GM18499 (cell line): Measurements from ENCODE around the gene PSMB5.
"Not testable (repeated sequence)": the region's sequence is repeated elsewhere in the genome, so short reads cannot be mapped to it uniquely, and the experiment has no call there.

Experiments
- ATAC-seq: cut with Tn5 transposase; IDR thresholded peaks from one replicate; pipeline ENCODE4 v1.9.1; 2021; ENCODE audit warnings: moderate number of reproducible peaks; ENCODE audit not compliant: insufficient read depth, unreplicated experiment

PSMB5 gene

DNA sequence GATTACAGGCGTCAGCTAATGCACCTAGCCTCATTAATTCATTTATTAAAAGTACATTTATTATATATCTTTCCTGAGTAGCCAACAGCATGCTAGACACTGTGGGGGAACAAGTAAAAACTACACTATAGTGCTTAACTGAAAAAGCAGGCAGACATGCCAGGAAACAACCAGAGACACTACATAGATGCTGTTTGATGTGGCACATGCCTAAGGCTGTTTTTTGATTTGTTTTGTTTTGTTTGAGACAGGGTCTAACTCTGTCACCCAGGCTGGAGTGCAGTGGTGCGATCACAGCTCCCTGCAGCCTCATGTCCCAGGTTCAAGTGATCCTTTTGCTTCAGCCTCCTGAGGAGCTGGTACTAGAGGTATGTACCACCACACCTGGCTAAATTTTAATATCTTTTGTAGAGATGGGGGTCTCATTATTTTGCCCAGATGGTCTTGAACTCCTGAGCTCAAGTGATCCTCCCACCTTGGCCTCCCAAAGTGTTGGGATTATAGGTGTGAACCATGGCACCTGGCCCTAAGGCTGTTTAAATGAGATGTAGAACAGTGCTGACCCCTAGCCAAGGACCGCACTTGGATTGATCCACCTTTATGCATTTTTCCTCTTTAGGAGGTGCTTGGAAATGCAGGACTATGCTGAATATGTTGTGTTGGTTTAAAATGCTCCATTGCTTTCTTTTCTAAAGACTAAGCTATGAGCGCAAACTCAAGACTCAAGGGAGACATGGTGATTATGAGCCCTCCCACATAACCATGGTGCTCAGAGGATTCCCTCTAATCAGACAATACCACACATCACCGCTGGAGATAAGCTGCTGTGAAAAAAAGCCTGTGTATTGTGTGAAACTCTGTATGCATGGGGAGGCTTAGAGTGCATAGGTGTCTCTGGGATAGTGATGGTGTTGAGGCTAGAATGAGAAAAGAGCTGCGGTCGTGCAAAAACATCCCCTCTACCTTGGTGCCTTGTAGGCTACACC lies 14.3 kb downstream of the PSMB5 start:
- no peak for ATAC-seq

DNA sequence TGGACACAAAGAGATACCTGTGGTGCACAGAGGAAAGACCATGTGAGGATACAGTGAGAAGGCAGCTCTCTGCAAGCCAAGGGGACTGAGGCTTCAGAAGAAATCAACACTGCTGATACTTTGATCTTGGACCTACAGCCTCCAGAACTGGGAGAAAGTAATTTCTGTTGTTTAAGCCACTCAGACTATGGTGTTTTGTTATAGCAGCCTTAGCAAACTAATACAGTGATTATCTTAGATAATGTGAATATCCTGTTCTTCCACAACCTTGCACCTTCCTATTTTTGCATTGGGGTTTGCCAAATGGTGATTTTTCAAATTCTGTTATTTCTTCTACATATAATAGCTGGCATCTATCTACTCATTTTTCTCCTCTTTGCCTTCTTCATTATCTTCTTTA lies 16.6 kb downstream of the PSMB5 start:
- ATAC-seq, result no peak

DNA sequence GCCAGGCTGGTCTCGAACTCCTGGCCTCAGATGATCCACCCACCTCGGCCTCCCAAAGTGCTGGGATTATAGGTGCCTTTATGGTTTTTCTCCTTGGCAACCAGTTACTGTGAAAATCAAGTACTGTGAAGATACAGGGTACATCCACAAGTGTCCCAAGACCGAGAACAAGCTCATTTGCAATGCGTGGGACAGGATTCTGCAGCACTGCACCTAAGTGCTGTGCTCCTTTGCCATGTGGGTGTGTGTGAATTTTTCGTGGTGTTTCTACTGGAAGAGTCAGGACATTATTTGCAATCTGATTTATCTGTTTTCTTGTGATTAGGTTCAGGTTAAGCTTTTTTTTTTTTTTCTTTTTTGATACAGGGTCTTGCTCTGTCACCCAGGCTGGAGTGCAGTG lies 17.6 kb downstream of the PSMB5 start:
- no peak for ATAC-seq

DNA sequence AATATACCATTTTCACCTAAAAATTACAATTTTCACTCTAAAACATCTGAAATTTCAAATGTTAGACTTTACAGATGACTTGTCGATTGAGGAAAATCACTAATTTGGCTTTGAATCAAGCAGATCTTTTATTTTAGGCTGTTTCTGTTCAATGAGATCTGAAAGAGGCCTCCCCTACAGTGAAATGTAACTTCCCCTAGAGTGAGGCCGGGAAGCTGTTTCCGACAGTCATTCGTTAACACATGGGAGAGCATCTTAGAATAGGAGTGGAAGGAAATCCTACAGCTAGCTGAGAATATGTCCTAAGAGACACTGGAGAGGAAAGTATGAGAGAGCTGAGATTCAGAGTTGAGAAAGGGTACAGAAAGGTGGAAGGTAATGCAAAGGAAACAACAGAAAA lies 19.1 kb downstream of the PSMB5 start:
- no peak for ATAC-seq

DNA sequence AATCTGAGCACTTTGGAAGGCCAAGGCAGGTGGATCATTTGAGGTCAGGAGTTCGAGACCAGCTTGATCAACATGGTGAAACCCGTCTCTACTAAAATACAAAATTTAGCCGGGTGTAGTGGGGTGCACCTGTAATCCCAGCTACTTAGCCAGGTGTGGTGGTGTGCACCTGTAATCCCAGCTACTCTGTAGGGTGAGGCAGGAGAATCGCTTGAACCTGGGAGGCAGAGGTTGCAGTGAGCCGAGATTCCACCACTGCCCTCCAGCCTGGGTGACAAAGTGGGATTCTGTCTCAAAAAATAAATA lies 21.0 kb downstream of the PSMB5 start:
- ATAC-seq, result not testable (repeated sequence)

DNA sequence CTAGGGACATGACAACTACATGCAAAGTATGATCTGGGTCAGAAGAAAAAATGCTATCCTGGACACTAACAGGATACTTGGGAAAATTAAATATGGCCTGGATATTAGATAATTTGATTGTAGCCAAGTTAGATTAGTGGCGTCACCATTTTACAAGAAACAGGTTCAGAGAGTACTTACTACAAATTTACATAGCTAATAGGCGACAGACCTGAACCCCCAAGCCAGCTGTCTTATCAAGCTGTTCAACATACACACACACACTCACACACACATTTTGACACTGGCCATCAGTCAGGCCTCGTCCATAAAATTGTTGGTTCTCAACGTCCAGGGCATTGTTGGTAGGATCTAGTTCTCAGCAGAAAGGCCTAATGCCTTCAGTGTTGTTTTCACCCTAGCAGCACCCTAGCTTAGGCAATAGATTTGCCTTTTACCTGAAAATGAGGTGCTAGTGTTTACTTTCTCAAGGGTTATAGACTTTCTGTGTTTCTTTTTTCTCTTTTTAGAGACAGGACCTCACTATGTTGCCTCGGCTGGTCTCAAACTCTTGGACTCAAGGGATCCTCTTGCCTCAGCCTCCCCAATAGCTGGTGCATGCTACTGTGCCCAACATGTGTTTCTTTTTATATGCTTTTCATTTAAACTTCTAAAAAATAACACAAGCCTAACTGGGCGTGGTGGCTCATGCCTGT lies 21.5 kb downstream of the PSMB5 start:
- ATAC-seq, result no peak

DNA sequence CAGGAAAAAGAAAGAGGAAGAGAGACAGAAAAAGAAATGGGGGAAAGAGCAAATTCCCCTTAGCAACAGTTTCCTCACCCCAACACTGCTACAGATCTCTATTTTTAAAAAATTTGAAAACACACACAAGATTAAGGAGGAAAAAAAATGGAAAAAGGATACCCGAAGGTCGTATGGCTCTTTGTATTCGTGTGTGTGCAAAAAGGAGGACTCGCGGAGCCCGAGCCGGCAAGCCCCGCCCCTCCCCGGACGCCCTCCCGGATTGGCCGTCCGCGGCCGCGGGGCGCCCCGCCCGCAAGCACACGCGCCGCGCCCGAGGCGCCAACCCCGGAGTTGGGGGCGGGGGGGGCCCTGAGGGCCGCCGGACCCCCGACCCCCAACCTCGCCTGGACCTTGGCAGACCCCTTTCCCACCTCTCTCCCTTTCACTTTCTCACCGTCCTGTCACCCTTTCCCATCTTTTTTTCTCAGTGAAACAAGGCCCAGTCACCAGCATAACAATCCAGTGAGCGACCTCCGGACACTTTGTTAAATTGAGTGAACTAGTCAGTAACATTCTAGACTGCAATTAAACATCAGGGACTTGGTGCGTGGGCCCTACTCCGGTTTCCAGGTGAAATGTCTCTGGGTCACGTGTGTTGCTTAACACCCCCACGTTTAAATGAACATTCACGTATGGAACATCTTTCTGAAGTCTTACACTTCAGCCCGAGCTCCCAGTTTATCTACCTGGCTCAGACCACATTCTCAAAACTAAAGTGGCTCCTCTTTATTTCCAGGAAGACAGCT lies 24.6 kb downstream of the PSMB5 start, which contains the start of gene C14orf93:
TSS of gene C14orf93 (minus strand) at position 205 of the 788 bp plus-strand sequence. CDS start 11,120 bp downstream, outside the sequence.
- ATAC-seq, result no peak

DNA sequence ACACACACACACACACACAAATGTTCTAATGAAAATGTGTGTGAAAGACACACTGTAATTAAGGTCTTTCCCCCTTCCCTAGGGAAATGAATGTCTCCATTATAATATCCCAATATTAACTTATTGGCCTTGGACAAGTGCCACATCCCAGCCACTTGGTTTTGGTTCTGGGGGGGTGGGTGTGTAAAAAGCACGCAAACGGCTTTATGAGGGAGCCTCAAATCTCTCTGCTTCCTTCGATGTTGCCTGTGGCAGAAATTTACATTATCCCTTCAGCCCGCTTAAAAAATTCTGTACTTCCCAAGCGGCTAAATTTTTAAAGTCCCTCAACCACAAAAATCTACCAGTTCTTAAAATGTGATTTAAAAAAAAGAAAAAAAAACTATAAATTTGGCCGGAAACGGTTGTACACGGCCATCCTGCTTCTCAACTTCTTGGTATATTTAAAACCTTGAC lies 25.2 kb downstream of the PSMB5 start:
- ATAC-seq, result no peak

DNA sequence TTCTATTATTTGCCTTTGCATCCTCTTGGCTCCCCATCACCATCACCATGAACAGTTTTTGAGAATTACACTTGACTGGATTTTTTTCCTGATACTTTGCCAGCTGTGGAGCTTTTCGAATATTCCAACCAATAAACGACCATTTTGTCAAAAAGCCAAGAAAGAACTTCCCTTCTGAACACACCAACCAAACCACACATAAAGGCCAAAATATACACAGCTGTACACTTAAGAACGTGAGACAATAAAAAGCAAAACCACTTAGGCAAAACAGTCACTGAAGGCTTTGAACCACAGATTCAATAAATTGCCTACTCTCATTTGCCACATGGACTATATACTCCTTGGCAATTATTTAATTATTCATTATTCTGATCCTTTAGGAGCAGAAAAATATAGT lies 25.9 kb downstream of the PSMB5 start:
- no peak for ATAC-seq

DNA sequence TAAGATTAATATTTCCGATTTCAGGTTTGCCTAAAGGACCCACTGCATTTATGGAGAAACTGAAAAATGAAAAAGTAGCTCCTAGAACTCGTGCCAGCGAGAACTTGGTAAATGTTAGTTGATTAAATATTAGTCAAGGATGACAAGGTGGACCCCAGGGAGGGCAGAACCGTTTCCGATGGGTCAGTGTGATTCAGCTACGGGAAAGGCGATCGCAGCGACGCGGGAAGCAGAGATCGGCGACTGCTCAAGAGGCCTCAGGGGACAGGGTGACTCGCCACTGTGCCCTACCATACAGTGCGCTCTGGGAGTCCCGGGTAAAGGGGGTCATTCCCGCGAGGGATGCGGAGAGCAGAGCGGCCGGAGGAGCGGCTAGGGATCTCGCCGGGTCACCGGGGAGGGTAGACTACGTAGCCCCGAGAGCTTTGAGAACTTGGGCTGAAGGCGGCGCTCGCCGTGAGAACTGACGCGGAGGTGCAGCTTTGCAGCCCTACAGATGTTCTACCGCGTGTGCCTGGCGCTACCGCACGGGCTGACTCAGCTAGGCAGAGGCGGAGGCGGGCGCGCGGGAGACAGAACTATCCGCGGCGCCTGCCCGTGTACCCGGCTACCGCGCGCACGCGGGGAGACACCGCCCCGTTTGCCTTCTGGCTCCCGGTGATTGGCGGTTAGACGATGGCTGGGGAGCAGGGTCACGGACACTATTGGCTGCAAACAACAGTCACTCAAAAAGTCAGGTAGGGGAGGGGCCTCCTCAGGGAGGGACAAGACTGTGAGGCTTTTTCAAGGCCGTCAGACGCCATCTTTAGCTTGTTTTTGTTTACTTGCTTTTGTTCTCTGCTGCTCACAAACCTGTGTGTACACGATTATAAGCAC lies 27.9 kb downstream of the PSMB5 start:
- peak; percentile 67 for ATAC-seq

DNA sequence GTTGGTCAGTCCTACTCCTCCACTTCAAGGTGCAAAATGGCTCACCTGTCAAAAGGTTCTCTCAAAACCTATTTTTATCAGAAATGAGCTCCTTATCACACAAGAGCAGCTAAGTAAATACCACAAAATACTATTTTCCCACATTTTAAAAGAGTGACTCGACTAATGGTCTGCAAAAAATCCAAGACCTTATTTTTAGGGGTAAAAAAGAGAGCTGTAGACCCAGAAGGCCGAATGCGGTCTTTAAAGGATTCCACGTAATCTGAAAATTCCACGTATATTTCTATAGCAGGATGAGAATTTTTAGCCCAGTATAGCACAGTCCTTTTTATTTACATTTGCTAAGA lies 28.5 kb downstream of the PSMB5 start:
- ATAC-seq, result no peak

DNA sequence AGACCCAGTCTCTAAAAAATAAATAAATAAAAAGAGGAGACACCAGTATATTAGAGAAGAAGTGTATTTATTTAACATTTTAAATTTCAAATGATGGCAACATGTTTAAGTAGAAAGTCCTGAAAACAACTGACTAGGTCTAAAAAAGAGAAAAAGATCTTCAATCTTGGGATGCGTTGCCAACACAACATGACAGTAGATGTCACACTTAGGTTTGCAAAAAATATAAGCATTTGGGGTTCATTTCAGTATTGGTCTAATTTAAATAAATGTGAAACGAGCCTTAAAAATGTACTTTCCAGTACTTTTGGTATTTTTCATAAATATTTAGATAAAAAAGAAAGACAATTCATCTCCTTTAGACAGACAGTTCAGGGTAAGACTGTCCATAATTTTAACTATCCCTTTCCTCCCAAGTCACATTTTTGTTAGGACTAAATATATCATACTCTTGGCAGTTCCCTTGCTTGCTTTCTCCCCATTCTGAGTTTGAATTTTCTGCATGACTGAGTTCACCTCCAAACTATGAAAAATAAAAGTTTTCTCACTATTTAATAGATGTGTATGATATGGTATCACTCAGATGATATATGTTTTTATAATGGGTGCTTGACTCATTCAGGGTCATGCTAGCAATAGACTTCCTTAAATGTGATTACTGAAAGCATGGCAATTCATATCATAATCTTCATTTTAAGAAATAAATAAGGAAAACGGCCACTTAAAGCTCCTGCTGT lies 29.1 kb downstream of the PSMB5 start:
- no peak for ATAC-seq

DNA sequence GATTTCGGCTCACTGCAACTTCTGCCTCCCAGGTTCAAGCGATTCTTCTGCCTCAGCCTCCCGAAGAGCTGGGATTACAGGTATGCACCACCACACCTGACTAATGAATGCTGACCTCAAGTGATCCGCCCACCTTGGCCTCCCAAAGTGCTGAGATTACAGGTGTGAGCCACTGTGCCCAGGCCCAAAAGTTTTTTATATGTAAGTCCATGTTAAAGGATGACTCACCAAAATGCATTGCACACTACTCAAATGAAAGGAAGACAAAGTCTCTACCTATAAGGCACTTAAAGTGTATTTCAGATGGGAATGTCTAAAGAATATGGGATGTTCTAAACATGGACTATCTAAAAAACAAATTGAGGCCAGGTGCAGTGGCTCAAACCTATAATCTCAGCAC lies 30.4 kb downstream of the PSMB5 start:
- ATAC-seq, result not testable (repeated sequence)

DNA sequence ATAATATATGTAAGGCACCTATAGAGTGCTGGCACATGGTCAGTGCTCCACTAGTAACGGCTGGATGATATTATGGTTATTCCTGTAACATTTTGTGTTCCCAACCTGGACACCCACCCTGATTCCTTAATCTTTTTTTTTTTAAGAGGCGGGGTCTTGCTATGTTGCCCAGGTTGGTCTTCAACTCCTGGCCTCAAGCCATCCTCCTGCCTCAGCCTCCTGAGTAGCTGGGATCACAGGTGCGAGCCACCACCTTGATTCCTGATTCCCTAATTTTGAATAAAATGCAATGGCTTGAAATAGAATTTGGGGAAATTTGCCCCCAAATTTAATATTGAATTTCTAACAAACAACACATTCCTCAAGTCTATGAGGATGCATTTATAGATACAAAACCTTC lies 32.1 kb downstream of the PSMB5 start:
- ATAC-seq, result no peak

DNA sequence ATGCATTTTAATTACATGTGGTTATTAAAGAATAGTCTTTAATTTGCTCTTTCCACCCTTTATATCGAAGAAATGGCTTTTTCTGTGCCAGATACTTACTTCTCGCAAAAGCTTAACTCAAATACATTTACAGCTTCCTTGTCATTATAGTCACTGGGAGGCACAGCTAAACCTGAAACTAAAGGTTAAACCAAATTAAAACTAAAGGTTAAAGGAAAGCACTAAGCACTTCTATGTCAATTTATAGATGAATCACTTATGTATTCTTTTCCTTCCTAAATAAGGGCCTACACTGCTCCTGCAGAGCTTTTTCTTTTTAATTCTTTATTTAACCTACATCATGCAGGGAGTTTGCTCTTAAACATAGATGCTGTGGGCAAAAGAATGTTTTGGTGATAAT lies 33.8 kb downstream of the PSMB5 start:
- ATAC-seq, result no peak

DNA sequence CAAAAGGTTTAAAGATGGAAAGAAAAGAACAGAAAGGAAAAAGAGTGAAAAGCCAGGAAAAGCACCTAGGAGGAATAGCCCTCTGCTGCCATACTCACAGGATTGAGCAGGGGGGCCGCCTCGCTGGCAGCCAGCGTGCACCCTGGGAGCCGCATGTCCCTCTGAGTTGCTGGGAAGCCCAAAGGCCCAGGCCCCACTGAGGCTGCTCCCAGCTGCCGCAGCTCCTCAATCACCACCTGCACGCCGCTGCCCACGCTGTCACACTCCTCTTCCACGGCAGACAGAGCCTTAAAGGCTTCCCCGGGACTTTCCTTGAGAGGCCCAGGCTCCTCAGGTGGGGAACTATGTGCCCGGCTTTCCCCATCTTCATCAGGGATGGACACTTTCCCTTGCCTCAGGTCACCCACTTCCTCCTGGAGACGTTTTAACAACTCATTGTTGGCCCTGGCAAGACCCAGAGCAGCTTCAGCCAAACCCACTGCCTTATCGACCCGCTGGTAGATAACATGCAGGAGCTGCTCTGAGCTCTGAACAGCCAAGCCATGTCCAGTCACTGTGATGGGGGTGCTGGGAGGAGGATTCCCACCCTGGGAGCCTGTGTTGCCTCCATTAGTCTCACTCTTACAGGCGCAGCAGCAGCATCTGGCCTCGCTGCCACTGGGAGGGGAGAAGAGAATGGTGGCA lies 36.2 kb downstream of the PSMB5 start:
- no peak for ATAC-seq

DNA sequence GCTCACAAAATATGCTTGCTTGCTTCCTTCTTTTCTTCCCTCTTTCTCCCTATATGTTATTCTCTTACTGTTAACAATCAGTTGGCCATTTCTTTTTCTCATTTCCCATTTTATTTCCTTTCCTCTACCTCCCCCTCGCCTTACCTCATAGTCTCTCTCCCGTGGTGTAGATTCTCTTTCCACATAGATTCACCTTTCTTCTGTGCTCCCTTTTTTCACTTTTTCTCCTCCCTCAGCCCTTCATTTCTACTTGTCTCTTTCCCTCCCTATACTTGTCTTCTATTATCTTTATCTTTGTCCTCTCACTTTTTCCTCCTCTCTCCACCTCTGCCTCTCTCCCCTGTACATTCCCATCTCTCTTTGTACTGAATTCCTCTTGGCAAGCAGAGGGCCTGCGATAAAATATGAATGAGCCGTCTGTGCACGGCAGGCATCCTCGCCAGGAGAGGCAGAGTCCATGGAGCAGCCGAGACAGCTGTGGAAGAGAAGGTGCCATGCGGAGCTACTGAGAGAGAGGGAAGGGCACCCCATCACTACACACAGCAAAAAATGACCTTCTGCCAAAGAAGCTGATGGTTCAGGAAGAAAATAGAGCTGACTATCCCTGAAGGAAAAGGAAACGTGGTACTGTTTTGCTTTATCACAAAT lies 36.9 kb downstream of the PSMB5 start:
- ATAC-seq, result no peak
